Endodermal cell (in vitro differentiated cells): ENCODE results near the gene CUX1. TPM values are rescaled to one million over a fixed set of nuclear protein-coding genes. Genes with fewer than 3 reads are reported as not detected.

Experiments
- DNase-seq: peaks from one replicate; pipeline ENCODE4 v3.0.0-alpha.2; 2017
- H3K27ac ChIP-seq: 2 replicates; pipeline ENCODE4 v1.5.1; 2013; ENCODE audit warnings: mild to moderate bottlenecking, low read depth, low read length, moderate library complexity
- H3K27me3 ChIP-seq: 2 replicates; pipeline ENCODE4 v1.6.1; 2013; ENCODE audit warnings: mild to moderate bottlenecking, low read length, moderate library complexity; ENCODE audit not compliant: insufficient read depth, control insufficient read depth, poor library complexity, severe bottlenecking
- H3K36me3 ChIP-seq: 2 replicates; pipeline ENCODE4 v1.7.0; 2013; ENCODE audit warnings: mild to moderate bottlenecking, low read length, moderate library complexity; ENCODE audit not compliant: control insufficient read depth, insufficient read depth
- H3K4me1 ChIP-seq: one replicate; pipeline ENCODE4 v1.7.0; 2013; ENCODE audit warnings: low read length; ENCODE audit not compliant: control insufficient read depth, insufficient read depth
- H3K4me3 ChIP-seq: 2 replicates; pipeline ENCODE4 v1.5.1; 2013; ENCODE audit warnings: mild to moderate bottlenecking, low read length, moderate library complexity
- H3K9ac ChIP-seq: 2 replicates; pipeline ENCODE4 v1.6.1; 2013; ENCODE audit warnings: mild to moderate bottlenecking, low read length, moderate library complexity; ENCODE audit not compliant: poor library complexity, severe bottlenecking; ENCODE audit errors: extremely low read depth
- H3K9me3 ChIP-seq: 2 replicates; pipeline ENCODE4 v1.6.1; 2013; ENCODE audit warnings: mild to moderate bottlenecking, low read length, moderate library complexity; ENCODE audit not compliant: control insufficient read depth
- H3K27ac Mint-ChIP-seq: 2 replicates; pipeline ENCODE4 v1.8.0; 2020; ENCODE audit warnings: mixed read lengths
- H3K27me3 Mint-ChIP-seq: 2 replicates; pipeline ENCODE4 v1.8.0; 2021; ENCODE audit warnings: mild to moderate bottlenecking, mixed read lengths; ENCODE audit not compliant: insufficient read depth
- H3K36me3 Mint-ChIP-seq: 2 replicates; pipeline ENCODE4 v1.8.0; 2020; ENCODE audit warnings: low read depth, mixed read lengths
- H3K4me1 Mint-ChIP-seq: 2 replicates; pipeline ENCODE4 v1.8.0; 2020; ENCODE audit warnings: mixed read lengths
- H3K4me3 Mint-ChIP-seq: 2 replicates; pipeline ENCODE4 v1.8.0; 2020; ENCODE audit warnings: mild to moderate bottlenecking, moderate library complexity, mixed read lengths
- H3K9me3 Mint-ChIP-seq: 2 replicates; pipeline ENCODE4 v1.8.0; 2020; ENCODE audit warnings: mild to moderate bottlenecking, mixed read lengths
- WGBS, 2 experiments: methylation state at CpG; one replicate each; pipeline versions ENCODE4 v1.1.5 to v1.1.7; 2013; ENCODE audit warnings: missing lambda C conversion rate in 2 of 2, mixed read lengths in 1 of 2; ENCODE audit not compliant: insufficient coverage in 1 of 2, insufficient read length in 1 of 2; 5-methylcytosine and 5-hydroxymethylcytosine counted together
- total RNA-seq, 2 donors: library from RNA; stranded (reverse); fragmentation: NEBNext Ultra II Directional in 1 of 2; extraction: Animal tissue kit (Norgen Biotek cat#: 25700) in 1 of 2; gene quantifications; 2 replicates in 1 of 2; 3 replicates in 1 of 2; pipeline ENCODE4 v1.2.1, GENCODE V29; 2021
- TF ChIP-seq, protein P1 (sequence below): fragments of 200-600 bp; sonication (generic); conservative IDR thresholded peaks from 2 replicates; pipeline ENCODE4 v1.5.0; 2021; ENCODE audit warnings: antibody characterized with exemption, mild to moderate bottlenecking

CUX1 gene
- total RNA-seq, 2 donors from 2014 or later, result 85.1 to 108 TPM

DNA sequence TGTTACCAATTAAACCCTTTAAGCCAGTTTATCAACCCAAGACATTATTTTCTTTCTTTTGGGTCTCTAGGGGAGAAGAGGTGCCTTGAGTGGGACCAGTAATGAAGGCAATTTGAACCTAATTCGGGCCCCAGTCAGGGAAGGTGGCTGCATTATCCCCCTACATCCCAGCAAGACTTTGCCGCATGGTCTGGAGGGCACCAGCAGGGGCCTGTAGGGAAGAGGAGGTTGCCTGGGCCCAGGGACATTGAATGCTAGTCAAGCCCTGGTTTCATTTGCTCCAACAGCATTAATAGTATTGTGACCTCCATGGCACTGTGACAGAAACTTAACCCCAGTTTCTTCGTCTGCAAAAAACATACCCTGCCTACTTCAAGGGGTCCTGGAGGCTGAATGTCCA is 108.8 kb downstream of the CUX1 start:
- Mint-ChIP-seq H3K27me3 (no peaks in the 10 kb centered on the region), H3K36me3 (peaks cover 53% of the 10 kb centered on the region), H3K9me3 (peaks cover 20% of the 10 kb centered on the region), H3K4me1 (peaks cover 19% of the 10 kb centered on the region), H3K4me3 (no peak overlapping the region), H3K27ac (no peak overlapping the region)
- peaks cover 40% of the 10 kb centered on the region for H3K36me3 ChIP-seq
- WGBS, 2 experiments, result 90% methylated on average over 3 of the region's 3 CpGs; no CpG with 5 or more reads in 1 of the 2 experiments
- H3K27me3 ChIP-seq, result no peaks in the 10 kb centered on the region
- no peak overlapping the region for H3K4me3 ChIP-seq
- TF ChIP-seq, protein P1, sequence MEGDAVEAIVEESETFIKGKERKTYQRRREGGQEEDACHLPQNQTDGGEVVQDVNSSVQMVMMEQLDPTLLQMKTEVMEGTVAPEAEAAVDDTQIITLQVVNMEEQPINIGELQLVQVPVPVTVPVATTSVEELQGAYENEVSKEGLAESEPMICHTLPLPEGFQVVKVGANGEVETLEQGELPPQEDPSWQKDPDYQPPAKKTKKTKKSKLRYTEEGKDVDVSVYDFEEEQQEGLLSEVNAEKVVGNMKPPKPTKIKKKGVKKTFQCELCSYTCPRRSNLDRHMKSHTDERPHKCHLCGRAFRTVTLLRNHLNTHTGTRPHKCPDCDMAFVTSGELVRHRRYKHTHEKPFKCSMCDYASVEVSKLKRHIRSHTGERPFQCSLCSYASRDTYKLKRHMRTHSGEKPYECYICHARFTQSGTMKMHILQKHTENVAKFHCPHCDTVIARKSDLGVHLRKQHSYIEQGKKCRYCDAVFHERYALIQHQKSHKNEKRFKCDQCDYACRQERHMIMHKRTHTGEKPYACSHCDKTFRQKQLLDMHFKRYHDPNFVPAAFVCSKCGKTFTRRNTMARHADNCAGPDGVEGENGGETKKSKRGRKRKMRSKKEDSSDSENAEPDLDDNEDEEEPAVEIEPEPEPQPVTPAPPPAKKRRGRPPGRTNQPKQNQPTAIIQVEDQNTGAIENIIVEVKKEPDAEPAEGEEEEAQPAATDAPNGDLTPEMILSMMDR, result no peak
- H3K4me1 ChIP-seq, result no peaks in the 10 kb centered on the region
- H3K27ac ChIP-seq, result no peak overlapping the region
- no peak for DNase-seq
- H3K9me3 ChIP-seq, result peaks cover 17% of the 10 kb centered on the region
- H3K9ac ChIP-seq, result no peak overlapping the region

DNA sequence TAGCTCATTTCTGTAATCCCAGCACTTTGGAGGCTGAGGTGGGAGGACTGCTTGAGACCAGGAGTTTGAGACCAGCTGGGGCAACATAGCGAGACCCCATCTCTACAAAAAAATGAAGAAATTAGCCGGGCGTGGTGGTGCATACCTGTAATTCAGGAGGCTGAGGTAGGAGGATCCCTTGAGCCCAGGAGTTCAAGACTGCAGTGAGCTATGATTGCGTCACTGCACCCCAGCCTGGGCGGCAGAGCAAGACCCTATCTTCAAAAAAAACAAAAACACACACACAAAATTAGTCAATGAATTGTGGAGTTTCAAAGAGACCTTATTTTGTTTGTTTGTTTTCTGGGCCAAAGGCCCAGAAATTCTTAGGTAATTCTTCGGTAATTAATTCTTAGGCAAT is 110.0 kb downstream of the CUX1 start:
- Histone ChIP-seq H3K4me1 (peaks cover 5% of the 10 kb centered on the region), H3K27ac (no peak overlapping the region), H3K27me3 (no peaks in the 10 kb centered on the region), H3K9ac (no peak overlapping the region), H3K4me3 (no peak overlapping the region), H3K9me3 (peaks cover 17% of the 10 kb centered on the region), H3K36me3 (peaks cover 40% of the 10 kb centered on the region)
- H3K27ac Mint-ChIP-seq, result peak overlapping the region; percentile 76
- no peaks in the 10 kb centered on the region for H3K27me3 Mint-ChIP-seq
- WGBS, 2 experiments, result 86 to 97% methylated on average over 3 to 6 of the region's 6 CpGs
- H3K4me1 Mint-ChIP-seq, result peaks cover 25% of the 10 kb centered on the region
- no peak overlapping the region for H3K4me3 Mint-ChIP-seq
- peaks cover 20% of the 10 kb centered on the region for H3K9me3 Mint-ChIP-seq
- TF ChIP-seq, protein P1, result no peak
- peaks cover 51% of the 10 kb centered on the region for H3K36me3 Mint-ChIP-seq
- DNase-seq, result no peak

DNA sequence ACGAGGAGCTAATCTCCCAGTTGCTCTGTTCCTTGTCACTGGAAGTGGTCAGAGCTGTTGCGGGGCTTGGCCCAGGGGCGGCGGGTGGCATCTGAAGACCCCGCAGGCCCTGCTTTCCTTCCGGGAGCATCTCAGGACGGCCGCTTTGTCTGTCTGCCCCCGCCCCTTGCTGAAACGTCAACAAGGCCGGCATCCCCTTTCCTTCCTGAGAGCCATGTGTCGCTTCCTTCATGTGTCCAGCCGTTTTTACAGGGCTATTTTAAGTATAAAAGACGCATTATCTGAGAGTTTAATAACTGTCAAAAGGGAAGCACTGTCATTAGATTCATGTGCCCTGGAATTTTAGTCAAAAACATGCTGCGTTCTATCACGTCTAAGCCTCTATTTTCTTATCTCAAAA is 110.4 kb downstream of the CUX1 start:
- H3K27ac Mint-ChIP-seq, result peak overlapping the region; percentile 76
- H3K9ac ChIP-seq, result no peak overlapping the region
- no peaks in the 10 kb centered on the region for H3K27me3 Mint-ChIP-seq
- 81 to 85% methylated on average over 15 to 16 of the region's 16 CpGs for WGBS, 2 experiments
- H3K36me3 ChIP-seq, result peaks cover 38% of the 10 kb centered on the region
- H3K9me3 Mint-ChIP-seq, result peaks cover 20% of the 10 kb centered on the region
- DNase-seq, result no peak
- no peak overlapping the region for H3K4me3 ChIP-seq
- H3K36me3 Mint-ChIP-seq, result peaks cover 51% of the 10 kb centered on the region
- H3K27ac ChIP-seq, result no peak overlapping the region
- no peak overlapping the region for H3K4me3 Mint-ChIP-seq
- TF ChIP-seq, protein P1, result no peak
- peaks cover 5% of the 10 kb centered on the region for H3K4me1 ChIP-seq
- H3K27me3 ChIP-seq, result no peaks in the 10 kb centered on the region
- H3K9me3 ChIP-seq, result peaks cover 17% of the 10 kb centered on the region
- peaks cover 26% of the 10 kb centered on the region for H3K4me1 Mint-ChIP-seq
